DOHH2 (cell line): Measurements from ENCODE around the gene REEP3.

Experiments used
- H3F3A ChIP-seq: fragments of 200-600 bp; sonication (generic), shearing (Covaris generic); 2 replicates; pipeline ENCODE4 v1.6.0; 2016; ENCODE audit warnings: antibody characterized with exemption, mild to moderate bottlenecking; ENCODE audit not compliant: control insufficient read depth, insufficient read depth
- H3K27ac ChIP-seq: fragments of 200-600 bp; sonication (generic); 2 replicates; pipeline ENCODE4 v1.5.1; 2014; ENCODE audit warnings: low read depth, mild to moderate bottlenecking, low read length, moderate library complexity
- H3K27me3 ChIP-seq: fragments of 200-600 bp; sonication (generic); 2 replicates; pipeline ENCODE4 v1.6.1; 2014; ENCODE audit warnings: mild to moderate bottlenecking, low read length, mixed read lengths; ENCODE audit not compliant: control insufficient read depth
- H3K36me3 ChIP-seq: fragments of 200-600 bp; sonication (generic); 2 replicates; pipeline ENCODE4 v1.6.1; 2014; ENCODE audit warnings: mild to moderate bottlenecking, low read length, moderate library complexity, mixed read lengths; ENCODE audit not compliant: control insufficient read depth
- H3K4me1 ChIP-seq: fragments of 200-600 bp; sonication (generic); 2 replicates; pipeline ENCODE4 v1.6.1; 2014; ENCODE audit warnings: mild to moderate bottlenecking, low read length, mixed read lengths; ENCODE audit not compliant: control insufficient read depth
- H3K4me2 ChIP-seq: fragments of 200-600 bp; sonication (generic); 2 replicates; pipeline ENCODE4 v1.6.0; 2014; ENCODE audit warnings: mild to moderate bottlenecking, low read length, moderate library complexity
- H3K4me3 ChIP-seq: fragments of 200-600 bp; sonication (generic); 2 replicates; pipeline ENCODE4 v1.5.1; 2014; ENCODE audit warnings: mild to moderate bottlenecking, low read length, mixed read lengths
- H3K79me2 ChIP-seq: fragments of 200-600 bp; sonication (generic); 2 replicates; pipeline ENCODE4 v1.6.1; 2014; ENCODE audit warnings: mild to moderate bottlenecking, low read length, mixed read lengths; ENCODE audit not compliant: control insufficient read depth
- H3K9me2 ChIP-seq: fragments of 200-600 bp; sonication (generic); replicated peaks from 2 replicates; pipeline ENCODE4 v1.6.1; 2014; ENCODE audit warnings: mild to moderate bottlenecking, low read length, mixed read lengths; ENCODE audit not compliant: control insufficient read depth
- H3K9me3 ChIP-seq: fragments of 200-600 bp; sonication (generic); 2 replicates; pipeline ENCODE4 v1.6.1; 2014; ENCODE audit warnings: antibody characterized with exemption, low read length, mixed read lengths; ENCODE audit not compliant: control insufficient read depth, insufficient read depth
- H4K20me1 ChIP-seq: fragments of 200-600 bp; sonication (generic); 2 replicates; pipeline ENCODE4 v1.6.0; 2014; ENCODE audit warnings: low read depth, mild to moderate bottlenecking, antibody characterized with exemption, low read length, moderate library complexity; ENCODE audit not compliant: control insufficient read depth, insufficient read depth
- CTCF ChIP-seq: fragments of 200-600 bp; sonication (generic); IDR thresholded peaks from one replicate; pipeline ENCODE4 v1.5.1; 2014; ENCODE audit warnings: antibody characterized with exemption, mild to moderate bottlenecking, low read depth, low read length; ENCODE audit not compliant: poor library complexity, severe bottlenecking
- EZH2phosphoT487 ChIP-seq: fragments of 200-600 bp; sonication (generic); IDR thresholded peaks from 2 replicates; pipeline ENCODE4 v1.6.1; 2017; ENCODE audit warnings: borderline replicate concordance, mild to moderate bottlenecking, antibody characterized with exemption, low read length, moderate library complexity, mixed read lengths

REEP3 gene

GRCh38 chr10:63521416-63522276, 445 bp downstream of the REEP3 start:
- peak overlapping the region; percentile 61 for H3K27ac ChIP-seq

DNA sequence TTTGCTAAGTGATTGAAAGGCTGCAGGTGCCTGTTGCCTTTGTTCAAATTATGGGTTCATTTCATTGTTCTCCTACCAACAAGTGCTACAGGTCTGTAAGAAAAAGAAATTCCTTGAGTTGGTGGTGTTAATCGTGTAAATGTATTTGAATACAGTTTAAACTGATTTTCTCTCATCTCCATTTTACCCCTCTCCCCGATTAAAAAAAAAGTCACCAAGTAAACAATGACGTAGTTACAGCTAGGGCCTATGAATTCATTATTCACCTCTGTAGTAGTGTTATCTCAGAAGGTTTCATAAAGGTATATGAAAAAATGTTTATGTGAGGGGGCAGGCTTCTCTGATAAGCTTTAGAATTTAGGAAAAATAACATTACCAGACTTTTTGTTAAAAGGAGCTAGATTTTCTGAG, 1.1 kb downstream of the REEP3 start:
- Histone ChIP-seq H3F3A (no peaks in the 10 kb centered on the region), H3K9me2 (no peaks in the 10 kb centered on the region), H4K20me1 (no peaks in the 10 kb centered on the region), H3K27ac (peak overlapping the region; percentile 61), H3K4me1 (peaks cover 32% of the 10 kb centered on the region), H3K4me2 (peak overlapping the region; percentile 75), H3K4me3 (peak overlapping the region; percentile 92), H3K36me3 (peaks cover 3% of the 10 kb centered on the region; the same call in 1 of the 2 replicates), H3K79me2 (peaks cover 86% of the 10 kb centered on the region), H3K9me3 (no peaks in the 10 kb centered on the region), H3K27me3 (no peaks in the 10 kb centered on the region)
- no peak for TF ChIP-seq EZH2phosphoT487
- TF ChIP-seq CTCF = no peak

More at GRCh38 chr10:63521416-63522276, 445 bp downstream of the REEP3 start:
- Histone ChIP-seq H4K20me1 (no peaks in the 10 kb centered on the region), H3K4me3 (peak overlapping the region; percentile 92), H3K9me3 (no peaks in the 10 kb centered on the region), H3K27me3 (no peaks in the 10 kb centered on the region), H3K4me1 (peaks cover 32% of the 10 kb centered on the region), H3K4me2 (peak overlapping the region; percentile 75), H3K79me2 (peaks cover 88% of the 10 kb centered on the region), H3K36me3 (peaks cover 3% of the 10 kb centered on the region; the same call in 1 of the 2 replicates), H3F3A (no peaks in the 10 kb centered on the region), H3K9me2 (no peaks in the 10 kb centered on the region)
- TF ChIP-seq CTCF = no peak
- TF ChIP-seq EZH2phosphoT487 = no peak

- H3K4me1 ChIP-seq = peaks cover 33% of the 10 kb centered on the region
- H3K4me3 ChIP-seq = peak overlapping the region; percentile 92
- H3K9me3 ChIP-seq = no peaks in the 10 kb centered on the region
- no peaks in the 10 kb centered on the region for H3F3A ChIP-seq
- H3K27ac ChIP-seq = no peak overlapping the region
- H3K79me2 ChIP-seq = peaks cover 84% of the 10 kb centered on the region
- H3K36me3 ChIP-seq = peaks cover 3% of the 10 kb centered on the region; the same call in 1 of the 2 replicates
- H3K27me3 ChIP-seq = no peaks in the 10 kb centered on the region
- no peaks in the 10 kb centered on the region for H3K9me2 ChIP-seq
- H3K4me2 ChIP-seq = peak overlapping the region; percentile 75
- TF ChIP-seq EZH2phosphoT487 = no peak
- TF ChIP-seq CTCF = no peak
- no peaks in the 10 kb centered on the region for H4K20me1 ChIP-seq
These were observed 1.8 kb downstream of the REEP3 start for GRCh38 chr10:63522995-63523394.
